Measurements from ENCODE around the gene MACIR.

Gene MACIR

DNA sequence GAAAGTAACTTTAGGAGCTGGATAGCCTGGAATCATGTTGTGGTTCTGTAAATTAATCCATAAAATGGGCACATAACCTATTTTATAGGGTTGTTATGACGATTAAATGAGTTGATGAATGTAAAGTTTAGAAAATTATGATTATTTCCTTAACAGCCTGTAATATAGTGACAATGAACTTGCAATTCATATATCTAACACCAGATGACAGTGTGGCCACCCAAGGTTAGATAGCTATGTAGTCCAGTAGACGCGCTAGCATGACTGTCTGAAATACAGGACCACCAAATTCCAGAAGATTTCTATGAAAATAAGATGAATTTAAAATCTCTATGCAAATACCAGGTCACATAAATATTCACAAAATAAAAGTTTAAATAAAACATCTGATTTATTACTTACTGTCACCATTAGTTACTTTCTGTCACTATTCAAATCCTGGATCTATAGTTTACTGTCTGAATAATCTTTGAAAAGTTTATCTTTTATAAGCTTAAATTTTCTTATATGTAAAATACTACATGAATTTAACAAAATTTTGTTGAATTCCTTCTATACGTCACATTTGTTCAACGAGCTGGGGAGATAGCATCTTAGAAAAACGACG lies 26.1 kb upstream of the MACIR start:
- peak; percentile 46 for TF ChIP-seq CTCF (IDR thresholded peaks at IDR 0.05; ENCODE audit: extremely low read depth, missing control alignments)
- DNase-seq (ENCODE audit: low spot score) = peak; percentile 37

GRCh38 chr5:103234239-103234975 lies 24.2 kb upstream of the MACIR start:
- DNase-seq (ENCODE audit: low spot score) = no peak
- no peak for TF ChIP-seq CTCF (IDR thresholded peaks at IDR 0.05; ENCODE audit: extremely low read depth, missing control alignments)

- DNase-seq (ENCODE audit: low spot score) = no peak
- TF ChIP-seq CTCF (IDR thresholded peaks at IDR 0.05; ENCODE audit: extremely low read depth, missing control alignments) = no peak
Measured at GRCh38 chr5:103235891-103236290, 22.7 kb upstream of the MACIR start.

DNA sequence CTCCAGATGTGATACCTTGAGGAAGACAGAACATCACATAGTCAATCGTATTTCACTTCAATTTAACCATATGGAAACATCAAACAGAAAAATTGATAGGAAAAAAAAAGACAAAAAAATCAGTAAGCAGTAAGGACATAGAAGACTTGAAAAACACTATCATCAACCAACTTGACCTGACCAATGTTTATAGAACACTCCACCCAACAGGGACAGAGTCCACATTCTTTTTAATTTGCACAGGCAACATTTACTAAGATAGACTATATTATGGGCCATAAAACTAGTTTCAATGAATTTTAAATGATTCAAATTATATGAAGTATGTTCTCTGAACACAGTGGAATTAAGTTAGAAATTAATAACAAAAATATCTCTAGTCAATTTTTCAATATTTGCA lies 20.8 kb upstream of the MACIR start:
- DNase-seq (ENCODE audit: low spot score) = no peak
- no peak for TF ChIP-seq CTCF (IDR thresholded peaks at IDR 0.05; ENCODE audit: extremely low read depth, missing control alignments)

- DNase-seq (ENCODE audit: low spot score) = no peak
- no peak for TF ChIP-seq CTCF (IDR thresholded peaks at IDR 0.05; ENCODE audit: extremely low read depth, missing control alignments)
Measured at GRCh38 chr5:103243665-103244064, 14.9 kb upstream of the MACIR start.

DNA sequence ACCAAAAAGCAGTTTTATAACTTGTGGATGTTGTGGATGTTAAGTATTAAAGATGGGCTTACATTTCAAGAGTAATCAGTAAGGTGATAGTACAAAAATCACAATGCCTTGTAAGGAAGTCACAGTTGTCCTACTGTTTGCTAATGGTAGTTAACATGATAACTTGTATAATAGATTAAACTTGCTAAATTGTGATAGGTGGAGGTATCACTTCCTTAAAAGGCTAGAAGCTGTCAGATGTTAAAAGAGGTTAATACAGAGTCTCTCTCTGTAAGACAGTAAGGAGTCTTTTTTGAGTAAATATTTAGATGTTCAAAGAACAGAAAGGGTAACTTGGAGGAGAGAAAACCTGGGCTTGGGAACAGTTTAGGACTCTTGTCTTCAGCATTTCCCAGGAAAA lies 14.2 kb upstream of the MACIR start:
- no peak for TF ChIP-seq CTCF (IDR thresholded peaks at IDR 0.05; ENCODE audit: extremely low read depth, missing control alignments)
- no peak for DNase-seq (ENCODE audit: low spot score)

DNA sequence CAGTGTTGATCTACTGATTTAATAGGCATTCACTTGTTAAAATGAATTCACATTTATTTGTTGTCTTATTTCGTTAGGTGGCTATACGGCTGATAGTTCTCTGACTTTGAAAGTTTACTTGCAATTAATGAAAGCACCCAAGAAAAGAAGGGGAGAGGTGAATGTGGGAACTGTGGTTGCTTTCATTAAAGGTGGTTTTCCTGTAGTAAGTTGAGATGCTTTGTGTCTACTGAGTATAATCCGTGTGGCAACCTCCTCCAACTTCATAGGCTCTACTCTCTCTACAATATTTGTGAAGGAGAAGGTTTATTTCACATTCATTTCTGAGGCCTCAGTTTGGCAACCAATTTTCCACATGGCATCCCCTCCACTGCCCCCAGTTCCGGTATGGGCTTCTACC lies 12.8 kb upstream of the MACIR start:
- no peak for DNase-seq (ENCODE audit: low spot score)
- TF ChIP-seq CTCF (IDR thresholded peaks at IDR 0.05; ENCODE audit: extremely low read depth, missing control alignments) = no peak
